Right atrium auricular region (tissue), 2 donors: ENCODE measurements around the gene OR6K2. TPM values are rescaled to one million over a fixed set of nuclear protein-coding genes. Genes with fewer than 3 reads are reported as not detected.

Experiments used
- DNase-seq: peaks from one replicate; pipeline ENCODE4 v3.0.0-alpha.2; 2019; ENCODE audit warnings: low spot score
- H3K27ac ChIP-seq, 2 donors: fragments of 200-600 bp; sonication (generic); 1 replicate in 1 of 2; 2 replicates in 1 of 2; pipeline ENCODE4 v1.5.1; 2016 to 2019
- H3K27me3 ChIP-seq, 2 donors: fragments of 200-600 bp; sonication (generic); one replicate each; pipeline versions ENCODE4 v1.5.1 to v1.6.0; 2017 to 2019
- H3K36me3 ChIP-seq: fragments of 200-600 bp; sonication (generic); one replicate; pipeline ENCODE4 v1.5.1; 2016
- H3K4me1 ChIP-seq, 2 donors: fragments of 200-600 bp; sonication (generic); one replicate each; pipeline versions ENCODE4 v1.5.1 to v1.6.0; 2017 to 2019
- H3K4me3 ChIP-seq, 2 donors: fragments of 200-600 bp; sonication (generic); 1 replicate in 1 of 2; 2 replicates in 1 of 2; pipeline ENCODE4 v1.5.1; 2017 to 2019; ENCODE audit warnings: mild to moderate bottlenecking in 1 of 2, moderate library complexity in 1 of 2
- H3K9me3 ChIP-seq, 2 donors: fragments of 200-600 bp; sonication (generic); one replicate each; pipeline ENCODE4 v1.5.1; 2019
- total RNA-seq, 2 donors: library from RNA; depleted of rRNA; stranded (reverse); fragments of >200 nt; gene quantifications; one replicate each; pipeline ENCODE4 v1.1.0, GENCODE V29; 2016
- TF ChIP-seq, protein P1 (sequence below), 2 donors: fragments of 200-600 bp; sonication (generic); IDR thresholded peaks; one replicate each; pipeline ENCODE4 v1.5.1; 2019; ENCODE audit warnings: antibody characterized with exemption in 2 of 2

The OR6K2 gene
- total RNA-seq, 2 donors from 2014 or later: not detected

DNA sequence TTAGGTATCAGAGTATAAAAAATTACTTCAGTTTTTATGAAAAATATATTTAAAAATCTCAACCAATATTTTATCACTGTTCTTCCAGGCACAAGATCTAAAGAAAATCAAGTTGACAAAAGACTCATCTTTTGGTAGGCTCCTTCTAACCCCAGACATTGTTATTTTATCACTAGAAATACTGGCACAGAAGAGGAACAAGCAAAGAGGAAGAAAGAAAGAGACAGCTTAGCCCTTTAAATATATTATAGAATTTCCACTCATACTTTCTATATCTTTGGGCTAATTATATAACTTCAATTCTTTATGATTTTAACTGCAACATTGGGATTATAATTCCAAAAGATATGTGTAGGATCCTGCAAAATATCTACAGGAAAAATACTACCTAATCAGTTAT, 46.4 kb downstream of the OR6K2 start:
- Histone ChIP-seq H3K27ac (no peak overlapping the region), H3K9me3 (no peaks in the 10 kb centered on the region), H3K27me3 (no peaks in the 10 kb centered on the region), H3K4me1 (no peaks in the 10 kb centered on the region), H3K36me3 (no peaks in the 10 kb centered on the region), H3K4me3 (no peak overlapping the region)
- no peak for DNase-seq
- TF ChIP-seq, protein P1, sequence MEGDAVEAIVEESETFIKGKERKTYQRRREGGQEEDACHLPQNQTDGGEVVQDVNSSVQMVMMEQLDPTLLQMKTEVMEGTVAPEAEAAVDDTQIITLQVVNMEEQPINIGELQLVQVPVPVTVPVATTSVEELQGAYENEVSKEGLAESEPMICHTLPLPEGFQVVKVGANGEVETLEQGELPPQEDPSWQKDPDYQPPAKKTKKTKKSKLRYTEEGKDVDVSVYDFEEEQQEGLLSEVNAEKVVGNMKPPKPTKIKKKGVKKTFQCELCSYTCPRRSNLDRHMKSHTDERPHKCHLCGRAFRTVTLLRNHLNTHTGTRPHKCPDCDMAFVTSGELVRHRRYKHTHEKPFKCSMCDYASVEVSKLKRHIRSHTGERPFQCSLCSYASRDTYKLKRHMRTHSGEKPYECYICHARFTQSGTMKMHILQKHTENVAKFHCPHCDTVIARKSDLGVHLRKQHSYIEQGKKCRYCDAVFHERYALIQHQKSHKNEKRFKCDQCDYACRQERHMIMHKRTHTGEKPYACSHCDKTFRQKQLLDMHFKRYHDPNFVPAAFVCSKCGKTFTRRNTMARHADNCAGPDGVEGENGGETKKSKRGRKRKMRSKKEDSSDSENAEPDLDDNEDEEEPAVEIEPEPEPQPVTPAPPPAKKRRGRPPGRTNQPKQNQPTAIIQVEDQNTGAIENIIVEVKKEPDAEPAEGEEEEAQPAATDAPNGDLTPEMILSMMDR (IDR thresholded peaks at IDR 0.05): no peak

DNA sequence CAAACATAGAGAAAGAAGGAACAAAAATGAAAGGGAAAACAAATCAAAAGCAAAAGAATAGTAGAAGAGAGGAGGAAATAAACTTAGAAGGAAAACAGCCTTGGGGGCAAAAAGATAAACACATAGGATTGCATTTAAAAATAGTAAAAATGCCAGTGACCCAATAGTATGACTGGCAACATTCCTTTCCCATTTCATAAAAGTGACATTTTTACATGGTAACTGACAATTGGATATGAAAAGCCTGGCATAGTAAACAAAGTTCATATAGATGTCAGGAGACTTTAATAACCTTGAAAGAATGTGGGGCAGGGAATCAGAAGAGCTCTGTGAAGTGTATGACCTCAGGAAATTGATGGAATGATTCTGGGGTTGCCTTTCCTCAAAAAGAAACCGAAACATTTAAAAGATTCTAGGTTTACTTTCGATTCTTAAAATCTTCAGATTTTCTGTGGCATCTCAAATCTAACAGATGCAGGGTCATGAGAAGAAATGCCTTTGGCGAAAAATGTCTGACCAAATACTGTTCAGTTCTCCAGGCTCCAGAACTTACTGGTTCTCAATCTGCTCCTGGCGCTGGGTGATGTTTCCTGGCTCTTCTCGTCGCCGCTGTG, 47.6 kb downstream of the OR6K2 start:
- Histone ChIP-seq H3K27ac (no peak overlapping the region), H3K4me1 (no peaks in the 10 kb centered on the region), H3K4me3 (no peak overlapping the region), H3K36me3 (no peaks in the 10 kb centered on the region), H3K27me3 (no peaks in the 10 kb centered on the region), H3K9me3 (no peaks in the 10 kb centered on the region)
- DNase-seq: no peak
- TF ChIP-seq, protein P1 (IDR thresholded peaks at IDR 0.05): no peak

Other genes starting within 250 kb of the OR6K2 start
- not detected for gene OR10K1, start 238.8 kb downstream of the OR6K2 start, total RNA-seq
- gene OR10R2, start 228.4 kb downstream of the OR6K2 start, total RNA-seq: not detected
- gene OR6Y1, start 146.2 kb downstream of the OR6K2 start, total RNA-seq: not detected
- gene OR6P1, start 130.1 kb downstream of the OR6K2 start, total RNA-seq: not detected
- gene OR10X1, start 120.8 kb downstream of the OR6K2 start, total RNA-seq: not detected
- not detected for gene OR10Z1, start 95.4 kb downstream of the OR6K2 start, total RNA-seq
- gene SPTA1, start 13.9 kb downstream of the OR6K2 start, total RNA-seq: under 1 TPM in 1 of 2 donors, not detected in 1; 0.16 TPM
- not detected for gene OR6K3, start 20.1 kb upstream of the OR6K2 start, total RNA-seq
- not detected for gene OR6K6, start 54.1 kb upstream of the OR6K2 start, total RNA-seq
- gene OR6N1, start 71.5 kb upstream of the OR6K2 start, total RNA-seq: not detected
- gene OR6N2, start 80.6 kb upstream of the OR6K2 start, total RNA-seq: not detected
- 1 to 10 TPM; 2.3 to 5.9 TPM for gene MNDA, start 130.7 kb upstream of the OR6K2 start, total RNA-seq
- under 1 TPM in 1 of 2 donors, not detected in 1; 0.63 TPM for gene PYHIN1, start 230.9 kb upstream of the OR6K2 start, total RNA-seq